ENCODE measurements around the gene MAX. TPM values are rescaled to one million over a fixed set of nuclear protein-coding genes. Genes with fewer than 3 reads are reported as not detected.

Gene MAX
- total and polyA plus RNA-seq, 2 donors (not counting 1 experiment from before 2014, with no cell fraction given): 98.6 to 130 TPM

- Mint-ChIP-seq H3K4me1 (peaks cover 41% of the 10 kb centered on the region), H3K27me3 (no peaks in the 10 kb centered on the region), H3K9me3 (ENCODE audit: insufficient read depth) (no peaks in the 10 kb centered on the region), H3K27ac (no peak overlapping the region), H3K4me3 (no peak overlapping the region)
- no peaks in the 10 kb centered on the region for H3K9me3 ChIP-seq (ENCODE audit: control extremely low read depth in 1 of 3, control insufficient read depth in 2 of 3, insufficient read depth in 1 of 3, low read length in 2 of 3)
- no peaks in the 10 kb centered on the region for H3K27me3 ChIP-seq (replicated peaks in 1 of 4; ENCODE audit: control extremely low read depth in 1 of 4, control insufficient read depth in 3 of 4, insufficient read depth in 4 of 4, low read length in 3 of 4)
- peaks cover 54% of the 10 kb centered on the region for H3K79me2 ChIP-seq (ENCODE audit: control insufficient read depth, insufficient read depth, low read length)
- DNase-seq: no peak
- H3K27ac ChIP-seq (ENCODE audit: low read length in 2 of 2): no peak overlapping the region
- no peak overlapping the region for H2AFZ ChIP-seq (ENCODE audit: insufficient read depth, low read depth, low read length, poor library complexity, severe bottlenecking)
- ChIA-PET CTCF (no interaction called here), POLR2A (no interaction called here)
- TF ChIP-seq CTCF (IDR thresholded peaks at IDR 0.05): no peak
- TF ChIP-seq EZH2 (IDR thresholded peaks at IDR 0.05; ENCODE audit: borderline replicate concordance, insufficient read depth, low read depth, low read length, poor library complexity, severe bottlenecking): no peak
- H4K20me1 ChIP-seq (ENCODE audit: control insufficient read depth, insufficient read depth, low read length, poor library complexity, severe bottlenecking): peaks cover 85% of the 10 kb centered on the region
- no peak overlapping the region for H3K4me2 ChIP-seq (replicated peaks; ENCODE audit: low read depth, low read length, poor library complexity, severe bottlenecking)
- intact Hi-C loops (cut with micrococcal nuclease): no loop called here
- H3K9ac ChIP-seq (ENCODE audit: low read length): no peak overlapping the region
- WGBS (ENCODE audit: insufficient coverage): 99% methylated on average over 4 of the region's 5 CpGs
- ATAC-seq (ENCODE audit: low read depth): no peak
- H3K4me3 ChIP-seq (ENCODE audit: control extremely low read depth in 1 of 5, extremely low read depth in 1 of 5, insufficient read depth in 1 of 5, low read depth in 2 of 5, low read length in 4 of 5): no peak overlapping the region
- peaks cover 0 to 75% of the 10 kb centered on the region in 2 experiments for H3K36me3 ChIP-seq (replicated peaks in 1 of 2; ENCODE audit: control extremely low read depth in 1 of 2, control insufficient read depth in 1 of 2, extremely low read depth in 1 of 2, insufficient read depth in 2 of 2, low read length in 1 of 2)
- H3K4me1 ChIP-seq (ENCODE audit: control insufficient read depth in 2 of 2, insufficient read depth in 2 of 2, low read length in 2 of 2): peaks cover 5 to 19% of the 10 kb centered on the region in 2 donors
Measured at GRCh38 chr14:65079768-65080167, 22.5 kb downstream of the MAX start.

GRCh38 chr14:65079201-65079600, 23.1 kb downstream of the MAX start:
- TF ChIP-seq EZH2 (IDR thresholded peaks at IDR 0.05; ENCODE audit: borderline replicate concordance, insufficient read depth, low read depth, low read length, poor library complexity, severe bottlenecking) (no peak), CTCF (IDR thresholded peaks at IDR 0.05) (no peak)
- ATAC-seq (ENCODE audit: low read depth) (no peak), DNase-seq (no peak)
- Histone ChIP-seq H3K4me3 (ENCODE audit: control extremely low read depth in 1 of 5, extremely low read depth in 1 of 5, insufficient read depth in 1 of 5, low read depth in 2 of 5, low read length in 4 of 5) (no peak overlapping the region), H3K9ac (ENCODE audit: low read length) (no peak overlapping the region), H3K4me1 (ENCODE audit: control insufficient read depth in 2 of 2, insufficient read depth in 2 of 2, low read length in 2 of 2) (peaks cover 11 to 24% of the 10 kb centered on the region in 2 donors), H3K79me2 (ENCODE audit: control insufficient read depth, insufficient read depth, low read length) (peaks cover 54% of the 10 kb centered on the region), H3K27me3 (replicated peaks in 1 of 4; ENCODE audit: control extremely low read depth in 1 of 4, control insufficient read depth in 3 of 4, insufficient read depth in 4 of 4, low read length in 3 of 4) (no peaks in the 10 kb centered on the region), H2AFZ (ENCODE audit: insufficient read depth, low read depth, low read length, poor library complexity, severe bottlenecking) (no peak overlapping the region), H3K9me3 (ENCODE audit: control extremely low read depth in 1 of 3, control insufficient read depth in 2 of 3, insufficient read depth in 1 of 3, low read length in 2 of 3) (no peaks in the 10 kb centered on the region), H3K4me2 (replicated peaks; ENCODE audit: low read depth, low read length, poor library complexity, severe bottlenecking) (no peak overlapping the region), H3K36me3 (replicated peaks in 1 of 2; ENCODE audit: control extremely low read depth in 1 of 2, control insufficient read depth in 1 of 2, extremely low read depth in 1 of 2, insufficient read depth in 2 of 2, low read length in 1 of 2) (peaks cover 0 to 79% of the 10 kb centered on the region in 2 experiments), H4K20me1 (ENCODE audit: control insufficient read depth, insufficient read depth, low read length, poor library complexity, severe bottlenecking) (peaks cover 87% of the 10 kb centered on the region), H3K27ac (ENCODE audit: low read length in 2 of 2) (no peak overlapping the region)
- ChIA-PET POLR2A (no interaction called here), CTCF (interaction anchor here (1.2 kb wide), 1 partner anchor 15 kb away, joined by 4 read pairs; no protein-coding TSS in a partner anchor)
- no peak overlapping the region for H3K27ac Mint-ChIP-seq
- H3K4me1 Mint-ChIP-seq: peaks cover 44% of the 10 kb centered on the region
- WGBS (ENCODE audit: insufficient coverage): 96% methylated on average over 3 of the region's 6 CpGs
- intact Hi-C loops (cut with micrococcal nuclease): no loop called here
- H3K27me3 Mint-ChIP-seq: no peaks in the 10 kb centered on the region
- H3K4me3 Mint-ChIP-seq: no peak overlapping the region
- no peaks in the 10 kb centered on the region for H3K9me3 Mint-ChIP-seq (ENCODE audit: insufficient read depth)
